Cardiac muscle cell (in vitro differentiated cells and primary cell): ENCODE data around the gene TMEM229A. TPM values are rescaled to one million over a fixed set of nuclear protein-coding genes. Genes with fewer than 3 reads are reported as not detected.
"Not testable (repeated sequence)": the region's sequence is repeated elsewhere in the genome, so short reads cannot be mapped to it uniquely, and the experiment has no call there.

Experiments used
- DNase-seq, 2 donors: peaks; one replicate each; pipeline versions ENCODE4 v3.0.0 to v3.0.0-alpha.2; 2010 to 2017; ENCODE audit warnings: low read depth in 1 of 2, low spot score in 1 of 2
- H3K27ac ChIP-seq: fragments of 200-600 bp; sonication (generic); 2 replicates; pipeline ENCODE4 v1.5.1; 2016
- H3K27me3 ChIP-seq: fragments of 200-600 bp; sonication (generic); 2 replicates; pipeline ENCODE4 v1.6.0; 2016; ENCODE audit warnings: control low read depth
- H3K36me3 ChIP-seq: fragments of 200-600 bp; sonication (generic); 2 replicates; pipeline ENCODE4 v1.5.1; 2016; ENCODE audit warnings: control low read depth
- H3K4me1 ChIP-seq: fragments of 200-600 bp; sonication (generic); 2 replicates; pipeline ENCODE4 v1.8.1; 2017; ENCODE audit warnings: low read depth, mild to moderate bottlenecking, mixed run types
- H3K4me3 ChIP-seq: fragments of 200-600 bp; sonication (generic); 2 replicates; pipeline ENCODE4 v1.5.1; 2016; ENCODE audit warnings: mild to moderate bottlenecking
- H3K9me3 ChIP-seq: fragments of 200-600 bp; sonication (generic); 2 replicates; pipeline ENCODE4 v1.5.1; 2017; ENCODE audit warnings: low read depth, mild to moderate bottlenecking, control low read depth
- polyA plus RNA-seq: library from polyadenylated mRNA; unstranded; fragments of >200 nt; fragmentation: Nextera tagmentation; extraction: Ambion mirVana; gene quantifications from 2 replicates; pipeline ENCODE4 v1.2.1, GENCODE V29; 2016
- total RNA-seq: library from RNA; depleted of rRNA; stranded (reverse); fragments of >200 nt; gene quantifications from 2 replicates; pipeline ENCODE4 v1.2.3, GENCODE V29; 2016
- TF ChIP-seq, protein P1 (sequence below): IDR thresholded peaks from 2 replicates; pipeline ENCODE4 v1.5.1; 2012; ENCODE audit warnings: low read depth, mild to moderate bottlenecking, low read length

Gene TMEM229A
- total and polyA plus RNA-seq, 2 experiments from 2014 or later, result 0.12 to 0.82 TPM

DNA sequence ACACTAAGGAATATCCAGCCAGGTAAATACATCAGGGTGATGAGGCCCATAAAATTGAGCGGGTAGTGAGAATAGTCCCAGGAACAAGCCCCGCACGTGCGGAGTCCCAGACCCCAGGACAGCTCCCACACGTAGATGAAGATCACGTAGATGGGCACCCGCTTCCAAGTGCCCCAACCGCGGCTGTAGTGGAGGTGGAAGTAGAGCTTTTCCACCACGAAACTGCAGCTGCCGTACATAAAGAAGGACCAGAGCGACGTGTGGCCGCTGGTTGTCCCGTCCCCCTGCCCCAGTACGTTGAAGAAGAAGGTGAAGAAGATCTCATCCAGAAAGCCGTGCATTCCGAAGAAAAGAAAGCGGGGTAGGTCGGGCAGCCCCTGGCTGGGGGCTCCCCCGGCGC, 948 bp downstream of the TMEM229A start:
- Histone ChIP-seq H3K4me1 (peaks cover 6% of the 10 kb centered on the region), H3K4me3 (peak overlapping the region; percentile 60), H3K27me3 (peaks cover 71% of the 10 kb centered on the region), H3K9me3 (no peaks in the 10 kb centered on the region), H3K27ac (no peak overlapping the region), H3K36me3 (no peaks in the 10 kb centered on the region)
- TF ChIP-seq, protein P1, sequence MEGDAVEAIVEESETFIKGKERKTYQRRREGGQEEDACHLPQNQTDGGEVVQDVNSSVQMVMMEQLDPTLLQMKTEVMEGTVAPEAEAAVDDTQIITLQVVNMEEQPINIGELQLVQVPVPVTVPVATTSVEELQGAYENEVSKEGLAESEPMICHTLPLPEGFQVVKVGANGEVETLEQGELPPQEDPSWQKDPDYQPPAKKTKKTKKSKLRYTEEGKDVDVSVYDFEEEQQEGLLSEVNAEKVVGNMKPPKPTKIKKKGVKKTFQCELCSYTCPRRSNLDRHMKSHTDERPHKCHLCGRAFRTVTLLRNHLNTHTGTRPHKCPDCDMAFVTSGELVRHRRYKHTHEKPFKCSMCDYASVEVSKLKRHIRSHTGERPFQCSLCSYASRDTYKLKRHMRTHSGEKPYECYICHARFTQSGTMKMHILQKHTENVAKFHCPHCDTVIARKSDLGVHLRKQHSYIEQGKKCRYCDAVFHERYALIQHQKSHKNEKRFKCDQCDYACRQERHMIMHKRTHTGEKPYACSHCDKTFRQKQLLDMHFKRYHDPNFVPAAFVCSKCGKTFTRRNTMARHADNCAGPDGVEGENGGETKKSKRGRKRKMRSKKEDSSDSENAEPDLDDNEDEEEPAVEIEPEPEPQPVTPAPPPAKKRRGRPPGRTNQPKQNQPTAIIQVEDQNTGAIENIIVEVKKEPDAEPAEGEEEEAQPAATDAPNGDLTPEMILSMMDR, result no peak
- peak in 1 of 2 donors; percentile 9 for DNase-seq

- TF ChIP-seq, protein P1, result no peak
- H3K4me3 ChIP-seq, result no peak overlapping the region
- no peaks in the 10 kb centered on the region for H3K36me3 ChIP-seq
- H3K4me1 ChIP-seq, result peaks cover 6% of the 10 kb centered on the region
- no peaks in the 10 kb centered on the region for H3K9me3 ChIP-seq
- no peak overlapping the region for H3K27ac ChIP-seq
- no peak for DNase-seq
- peaks cover 69% of the 10 kb centered on the region for H3K27me3 ChIP-seq
Measured at GRCh38 chr7:124031406-124031805, 1.5 kb downstream of the TMEM229A start.

DNA sequence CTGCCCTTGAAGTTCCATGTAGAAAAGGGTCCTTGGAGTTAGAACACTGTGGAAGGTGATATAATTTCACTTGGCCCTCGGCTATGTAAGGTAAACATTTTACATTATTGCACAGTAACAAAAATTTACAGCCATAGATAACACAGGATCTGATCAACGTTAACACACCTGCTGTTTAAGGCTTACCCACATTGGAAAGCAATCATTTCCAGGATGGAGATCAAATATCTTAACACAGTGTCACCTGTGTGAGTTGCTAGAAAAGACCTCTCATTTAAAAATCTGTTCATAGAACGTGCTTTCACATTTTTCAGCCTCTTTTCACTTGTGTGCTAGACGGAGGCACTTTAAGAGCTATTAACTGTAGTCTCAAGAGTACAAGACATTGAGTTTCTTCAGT, 1.9 kb downstream of the TMEM229A start:
- no peak overlapping the region for H3K4me3 ChIP-seq
- peaks cover 65% of the 10 kb centered on the region for H3K27me3 ChIP-seq
- TF ChIP-seq, protein P1, result no peak
- H3K27ac ChIP-seq, result no peak overlapping the region
- H3K4me1 ChIP-seq, result peaks cover 6% of the 10 kb centered on the region
- DNase-seq, result no peak
- no peaks in the 10 kb centered on the region for H3K36me3 ChIP-seq
- H3K9me3 ChIP-seq, result no peaks in the 10 kb centered on the region

DNA sequence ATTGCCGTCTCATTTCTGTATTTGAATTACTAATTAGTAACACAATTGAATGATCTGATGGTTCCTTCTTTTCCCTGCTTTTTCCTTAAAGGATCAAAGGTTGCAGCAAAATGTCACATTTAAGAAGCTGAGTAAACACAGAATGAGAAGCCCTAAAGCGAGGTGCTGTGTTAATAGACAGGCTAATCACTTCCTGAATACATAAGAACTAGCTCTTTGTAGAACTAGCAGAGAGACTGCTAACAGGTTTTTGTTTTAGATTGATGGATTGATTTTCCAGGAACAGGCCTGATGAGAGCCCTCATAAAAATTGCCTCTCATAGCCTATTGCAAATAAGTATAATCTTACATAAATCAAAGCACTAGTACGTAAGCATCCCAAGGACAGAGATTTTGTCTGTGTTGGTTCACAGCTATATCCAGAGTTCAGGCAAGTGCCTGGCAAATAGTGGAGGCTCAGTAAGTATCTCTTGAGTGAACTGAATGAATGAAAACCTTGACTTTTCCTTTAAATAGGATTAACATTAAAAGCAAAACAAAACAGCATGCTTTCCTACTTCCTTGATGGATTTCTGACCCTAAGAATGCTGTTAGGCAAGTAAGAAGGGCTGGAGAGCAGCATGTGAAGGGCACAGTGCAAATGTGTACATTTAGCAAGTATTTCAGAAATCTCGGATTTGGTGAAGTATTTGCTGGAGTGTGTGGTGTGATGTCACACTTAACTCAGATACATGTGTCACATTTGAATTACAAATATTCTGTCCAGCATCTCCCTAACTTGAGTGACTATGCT, 3.3 kb downstream of the TMEM229A start:
- H3K4me1 ChIP-seq, result peaks cover 6% of the 10 kb centered on the region
- H3K9me3 ChIP-seq, result no peaks in the 10 kb centered on the region
- H3K27me3 ChIP-seq, result peaks cover 51% of the 10 kb centered on the region
- TF ChIP-seq, protein P1, result no peak
- H3K36me3 ChIP-seq, result no peaks in the 10 kb centered on the region
- no peak overlapping the region for H3K4me3 ChIP-seq
- no peak overlapping the region for H3K27ac ChIP-seq
- DNase-seq, result no peak

- TF ChIP-seq, protein P1, result no peak
Measured at GRCh38 chr7:124027236-124027635, 5.6 kb downstream of the TMEM229A start.

GRCh38 chr7:124024329-124024728, 8.5 kb downstream of the TMEM229A start:
- not testable (repeated sequence) for H3K4me1 ChIP-seq, H3K4me3 ChIP-seq, DNase-seq, H3K27me3 ChIP-seq, H3K9me3 ChIP-seq, H3K36me3 ChIP-seq, H3K27ac ChIP-seq

More at GRCh38 chr7:124027236-124027635, 5.6 kb downstream of the TMEM229A start:
- Histone ChIP-seq H3K9me3 (no peaks in the 10 kb centered on the region), H3K27me3 (peaks cover 31% of the 10 kb centered on the region), H3K36me3 (no peaks in the 10 kb centered on the region), H3K4me3 (no peak overlapping the region), H3K27ac (no peak overlapping the region), H3K4me1 (peaks cover 6% of the 10 kb centered on the region)
- no peak for DNase-seq
